ENCODE data around the gene CNOT6.

Gene CNOT6

GRCh38 chr5:180619563-180619915, 125.4 kb downstream of the CNOT6 start:
- no peak for DNase-seq (ENCODE audit: low read depth, low spot score)

GRCh38 chr5:180620014-180620413, 125.8 kb downstream of the CNOT6 start:
- DNase-seq (ENCODE audit: low read depth, low spot score) = no peak

GRCh38 chr5:180621311-180621710, 127.1 kb downstream of the CNOT6 start:
- DNase-seq (ENCODE audit: low read depth, low spot score) = no peak

DNA sequence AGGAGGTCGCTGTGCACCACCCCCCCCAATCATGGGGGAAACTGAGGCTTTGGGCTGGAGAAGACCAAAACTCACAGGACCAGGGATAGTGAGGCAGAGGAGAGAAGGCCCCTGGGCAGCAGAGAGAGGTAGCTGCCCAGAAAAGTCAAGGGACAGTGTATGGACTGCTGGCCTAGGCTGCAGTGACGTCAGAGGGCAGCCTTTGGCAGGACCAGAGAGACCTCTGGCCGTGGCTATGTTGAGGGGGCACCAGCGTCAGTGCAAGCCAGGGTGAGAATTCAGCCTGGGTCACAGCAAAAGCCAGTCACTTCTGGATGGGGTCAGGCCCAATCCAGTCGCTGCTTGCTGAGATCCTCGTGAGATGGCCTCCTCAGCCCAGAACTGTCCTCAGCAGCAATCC, 128.7 kb downstream of the CNOT6 start:
- no peak for DNase-seq (ENCODE audit: low read depth, low spot score)

GRCh38 chr5:180623411-180623834, 129.2 kb downstream of the CNOT6 start:
- no peak for DNase-seq (ENCODE audit: low read depth, low spot score)

GRCh38 chr5:180623844-180624243, 129.7 kb downstream of the CNOT6 start:
- no peak for DNase-seq (ENCODE audit: low read depth, low spot score)

GRCh38 chr5:180624587-180624986, 130.4 kb downstream of the CNOT6 start:
- no peak for DNase-seq (ENCODE audit: low read depth, low spot score)

GRCh38 chr5:180625125-180625790, 131.1 kb downstream of the CNOT6 start:
- DNase-seq (ENCODE audit: low read depth, low spot score) = no peak

GRCh38 chr5:180625791-180626660, 131.8 kb downstream of the CNOT6 start:
- no peak for DNase-seq (ENCODE audit: low read depth, low spot score)

DNA sequence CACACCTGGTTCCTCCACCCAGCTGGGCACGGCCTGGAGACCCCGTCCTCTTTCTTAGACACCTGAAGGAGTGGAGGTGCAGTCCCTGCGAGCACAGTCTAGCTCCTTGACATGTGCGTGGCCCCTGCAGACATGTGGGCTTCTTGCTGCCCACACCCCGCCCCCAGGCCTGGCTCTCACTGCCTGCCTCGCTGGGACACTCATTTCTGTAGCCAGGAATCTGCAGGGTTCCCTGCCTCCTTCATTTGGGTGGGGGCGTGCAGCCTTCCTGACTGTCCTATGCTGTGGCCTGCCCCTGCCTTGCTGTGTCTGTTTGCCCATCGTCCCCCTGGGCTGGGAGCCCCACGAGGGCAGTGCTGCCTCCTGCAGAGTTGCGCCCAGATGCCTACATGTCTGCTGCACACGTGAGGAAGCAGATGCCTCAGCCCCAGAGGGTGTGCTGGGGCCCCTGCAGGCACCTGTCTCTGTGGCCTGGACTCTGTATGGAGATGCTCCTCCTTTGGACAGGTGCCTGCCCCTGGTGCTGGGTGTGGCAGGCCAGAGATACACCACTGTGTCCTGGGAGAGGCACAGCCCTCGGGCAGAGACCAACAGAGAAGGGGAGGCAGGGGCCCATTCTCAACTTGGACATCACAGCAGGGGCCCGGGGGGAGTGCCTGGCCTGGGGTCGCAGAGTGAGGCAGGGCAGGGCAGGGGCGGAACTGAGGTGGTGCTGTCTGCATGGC, 132.6 kb downstream of the CNOT6 start:
- DNase-seq (ENCODE audit: low read depth, low spot score) = no peak

DNA sequence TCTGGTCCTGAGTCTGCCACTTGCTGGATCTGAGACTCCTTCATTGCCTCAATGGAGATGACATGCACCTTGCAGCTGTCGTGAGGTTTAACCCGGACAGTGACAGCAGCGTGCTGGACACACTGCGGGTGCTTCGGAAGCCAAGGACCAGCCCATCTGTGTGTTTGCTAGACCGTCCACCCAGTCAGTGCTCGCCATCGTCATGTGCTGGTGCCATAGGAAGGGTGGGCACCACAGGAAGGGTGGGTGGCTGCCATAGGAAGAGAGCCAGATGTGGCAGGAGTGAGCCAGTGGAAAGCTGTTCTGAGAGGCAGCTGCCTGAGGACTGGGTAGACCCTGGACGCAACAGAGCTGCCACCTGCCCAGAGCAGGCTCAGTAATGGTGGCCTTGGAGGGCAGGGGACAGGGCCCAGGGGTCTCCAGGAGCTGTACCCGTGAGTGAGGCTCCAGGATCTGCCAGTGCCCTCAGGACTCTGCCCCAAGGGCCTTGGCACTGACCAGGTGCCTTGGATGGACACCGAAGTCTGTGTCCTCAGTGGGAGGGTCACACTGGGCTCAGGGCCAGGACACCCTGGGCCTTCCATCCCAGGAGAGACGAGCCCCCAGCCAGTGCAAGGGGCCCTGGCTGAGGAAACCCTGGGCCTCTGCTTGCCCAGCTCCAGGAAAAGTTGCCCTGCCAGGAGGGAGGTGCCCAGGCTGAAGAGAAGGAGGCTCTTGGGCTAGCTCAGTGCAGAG, 133.4 kb downstream of the CNOT6 start:
- no peak for DNase-seq (ENCODE audit: low read depth, low spot score)

Measured in activated naive CD8-positive, alpha-beta T cell treated with anti-CD3 and anti-CD28 coated beads, Interleukin-2, amount 50 U/mL, for 16 hours (primary cell).